H9 (cell line): ENCODE data around the gene NDUFS6. TPM values are rescaled to one million over a fixed set of nuclear protein-coding genes. Genes with fewer than 3 reads are reported as not detected.

Experiments
- DNase-seq: peaks from one replicate; pipeline ENCODE4 v3.0.0-alpha.2; 2017
- H2AFZ ChIP-seq: one replicate; pipeline ENCODE4 v1.6.1; 2013; ENCODE audit warnings: mild to moderate bottlenecking, low read length, control low read depth, moderate library complexity
- H2AK5ac ChIP-seq: 2 replicates; pipeline ENCODE4 v1.6.1; 2013; ENCODE audit warnings: low read length, control low read depth, mixed read lengths; ENCODE audit not compliant: insufficient read length
- H2BK120ac ChIP-seq: one replicate; pipeline ENCODE4 v1.6.1; 2013; ENCODE audit warnings: low read depth, mild to moderate bottlenecking, low read length, control low read depth, inconsistent platforms; ENCODE audit not compliant: poor library complexity, severe bottlenecking
- H2BK12ac ChIP-seq: 2 replicates; pipeline ENCODE4 v1.6.1; 2013; ENCODE audit warnings: low read length, control low read depth, mixed read lengths, low read depth; ENCODE audit not compliant: insufficient read length
- H2BK15ac ChIP-seq: 2 replicates; pipeline ENCODE4 v1.6.1; 2013; ENCODE audit warnings: low read depth, low read length, control low read depth
- H2BK20ac ChIP-seq: one replicate; pipeline ENCODE4 v1.6.1; 2013; ENCODE audit warnings: low read depth, mild to moderate bottlenecking, low read length, control low read depth, inconsistent platforms; ENCODE audit not compliant: poor library complexity, severe bottlenecking
- H2BK5ac ChIP-seq: 2 replicates; pipeline ENCODE4 v1.6.1; 2013; ENCODE audit warnings: low read length, control low read depth, mixed read lengths; ENCODE audit not compliant: insufficient read length
- H3K14ac ChIP-seq: 2 replicates; pipeline ENCODE4 v1.6.1; 2013; ENCODE audit warnings: low read length, control low read depth; ENCODE audit not compliant: insufficient read depth
- H3K18ac ChIP-seq: 2 replicates; pipeline ENCODE4 v1.6.1; 2013; ENCODE audit warnings: low read depth, mild to moderate bottlenecking, mixed read lengths, low read length, control low read depth; ENCODE audit not compliant: insufficient read length
- H3K23ac ChIP-seq: 2 replicates; pipeline ENCODE4 v1.6.1; 2013; ENCODE audit warnings: low read length, control low read depth, mixed read lengths, low read depth; ENCODE audit not compliant: insufficient read length
- H3K23me2 ChIP-seq: 2 replicates; pipeline ENCODE4 v1.6.1; 2013; ENCODE audit warnings: low read depth, mild to moderate bottlenecking, mixed read lengths, low read length, control low read depth; ENCODE audit not compliant: insufficient read length, poor library complexity, severe bottlenecking
- H3K27ac ChIP-seq: 2 replicates; pipeline ENCODE4 v1.5.1; 2013; ENCODE audit warnings: low read length, control low read depth, mixed read lengths, low read depth; ENCODE audit not compliant: insufficient read length
- H3K27me3 ChIP-seq: 2 replicates; pipeline ENCODE4 v1.6.1; 2013; ENCODE audit warnings: low read length, control low read depth, inconsistent platforms; ENCODE audit not compliant: insufficient read depth
- H3K4ac ChIP-seq: 2 replicates; pipeline ENCODE4 v1.6.1; 2013; ENCODE audit warnings: low read depth, mild to moderate bottlenecking, control low read depth, inconsistent platforms, low read length, moderate library complexity
- H3K4me1 ChIP-seq: 2 replicates; pipeline ENCODE4 v1.6.1; 2013; ENCODE audit warnings: low read length, control low read depth, inconsistent platforms; ENCODE audit not compliant: insufficient read depth
- H3K4me2 ChIP-seq: 2 replicates; pipeline ENCODE4 v1.6.1; 2013; ENCODE audit warnings: low read length, control low read depth, mixed read lengths; ENCODE audit not compliant: insufficient read length, insufficient read depth
- H3K56ac ChIP-seq: 2 replicates; pipeline ENCODE4 v1.6.1; 2013; ENCODE audit warnings: low read depth, mild to moderate bottlenecking, mixed read lengths, low read length, control low read depth; ENCODE audit not compliant: insufficient read length
- H3K79me1 ChIP-seq: 2 replicates; pipeline ENCODE4 v1.6.1; 2013; ENCODE audit warnings: low read depth, mild to moderate bottlenecking, moderate library complexity, low read length, control low read depth, inconsistent platforms; ENCODE audit not compliant: insufficient read depth, poor library complexity, severe bottlenecking
- H3K79me2 ChIP-seq: 2 replicates; pipeline ENCODE4 v1.6.1; 2013; ENCODE audit warnings: low read length, control low read depth, inconsistent platforms; ENCODE audit not compliant: insufficient read depth
- H3K9ac ChIP-seq: 2 replicates; pipeline ENCODE4 v1.6.1; 2013; ENCODE audit warnings: low read length, control low read depth, mixed read lengths; ENCODE audit not compliant: insufficient read length; ENCODE audit errors: extremely low read depth
- H3K9me3 ChIP-seq: one replicate; pipeline ENCODE4 v1.6.1; 2013; ENCODE audit warnings: low read depth, low read length, inconsistent platforms; ENCODE audit not compliant: control insufficient read depth
- H3T11ph ChIP-seq: one replicate; pipeline ENCODE4 v1.6.1; 2013; ENCODE audit warnings: mild to moderate bottlenecking, low read length, control low read depth, inconsistent platforms
- H4K20me1 ChIP-seq: one replicate; pipeline ENCODE4 v1.6.1; 2013; ENCODE audit not compliant: control insufficient read depth, insufficient read length, insufficient read depth
- H4K5ac ChIP-seq: 2 replicates; pipeline ENCODE4 v1.6.1; 2013; ENCODE audit warnings: low read depth, mild to moderate bottlenecking, mixed read lengths, low read length, control low read depth; ENCODE audit not compliant: insufficient read length
- H4K8ac ChIP-seq: replicated peaks from 2 replicates; pipeline ENCODE4 v1.6.1; 2013; ENCODE audit warnings: low read length, control low read depth, mixed read lengths, low read depth; ENCODE audit not compliant: insufficient read length
- H4K91ac ChIP-seq: 2 replicates; pipeline ENCODE4 v1.6.1; 2013; ENCODE audit warnings: low read depth, mild to moderate bottlenecking, moderate library complexity, mixed read lengths, low read length, control low read depth; ENCODE audit not compliant: insufficient read length
- H3K27ac Mint-ChIP-seq, 3 experiments: 2 replicates in 2 of 3; 3 replicates in 1 of 3; pipeline ENCODE4 v1.8.0; 2020 to 2021; ENCODE audit warnings: mixed read lengths in 3 of 3, mild to moderate bottlenecking in 1 of 3, moderate library complexity in 1 of 3
- H3K27me3 Mint-ChIP-seq: 2 replicates; pipeline ENCODE4 v1.8.0; 2021; ENCODE audit warnings: low read depth, mild to moderate bottlenecking, moderate library complexity, mixed read lengths
- H3K36me3 Mint-ChIP-seq, 3 experiments: 2 replicates in 2 of 3; 3 replicates in 1 of 3; pipeline ENCODE4 v1.8.0; 2020 to 2021; ENCODE audit warnings: low read depth in 3 of 3, mixed read lengths in 3 of 3; ENCODE audit not compliant: insufficient read depth in 1 of 3
- H3K4me1 Mint-ChIP-seq, 2 experiments: 2 replicates each; pipeline ENCODE4 v1.8.0; 2020; ENCODE audit warnings: mixed read lengths in 2 of 2
- H3K4me3 Mint-ChIP-seq, 2 experiments: 2 replicates in 1 of 2; 3 replicates in 1 of 2; pipeline ENCODE4 v1.8.0; 2020 to 2021; ENCODE audit warnings: mild to moderate bottlenecking in 2 of 2, mixed read lengths in 2 of 2, moderate library complexity in 1 of 2
- H3K9me3 Mint-ChIP-seq, 2 experiments: 2 replicates in 1 of 2; 3 replicates in 1 of 2; pipeline ENCODE4 v1.8.0; 2020; ENCODE audit warnings: mild to moderate bottlenecking in 2 of 2, mixed read lengths in 2 of 2, moderate library complexity in 1 of 2
- CTCF ChIP-seq: fragments of 200-600 bp; sonication (generic); conservative IDR thresholded peaks from 3 replicates; pipeline ENCODE4 v1.8.0; 2021; ENCODE audit warnings: antibody characterized with exemption, mild to moderate bottlenecking
- WGBS: extraction: QIAGEN DNeasy Blood & Tissue Kit; methylation state at CpG from one replicate; pipeline ENCODE4 v1.1.7; 2013; ENCODE audit warnings: missing lambda C conversion rate, low lambda C conversion rate, mixed read lengths; ENCODE audit not compliant: insufficient read length; ENCODE audit errors: extremely low coverage; 5-methylcytosine and 5-hydroxymethylcytosine counted together
- total RNA-seq: library from RNA; stranded (reverse); gene quantifications from 2 replicates; pipeline ENCODE4 v1.2.1, GENCODE V29; 2021

The NDUFS6 gene
- total RNA-seq, 1 experiment from 2014 or later, result 62.5 TPM

- H3K36me3 Mint-ChIP-seq, result peaks cover 0 to 2% (median 0%) of the 10 kb centered on the region in 3 experiments; a peak in 3 of 7 replicates
- Histone ChIP-seq H3K14ac (no peak overlapping the region), H3K4me2 (no peak overlapping the region), H4K20me1 (no peaks in the 10 kb centered on the region), H3K56ac (no peak overlapping the region), H3K9ac (no peak overlapping the region), H2AFZ (no peak overlapping the region), H3K23ac (no peak overlapping the region), H2BK120ac (no peak overlapping the region), H3K79me2 (no peaks in the 10 kb centered on the region), H3K4ac (no peak overlapping the region), H3K23me2 (peaks cover 2% of the 10 kb centered on the region), H2AK5ac (no peak overlapping the region), H3K27me3 (no peaks in the 10 kb centered on the region), H4K91ac (no peak overlapping the region), H3K79me1 (no peaks in the 10 kb centered on the region), H2BK20ac (no peak overlapping the region), H3K18ac (no peak overlapping the region), H3K9me3 (no peaks in the 10 kb centered on the region), H3T11ph (no peak overlapping the region), H4K8ac (no peak overlapping the region), H4K5ac (no peak overlapping the region), H2BK15ac (no peak overlapping the region), H2BK12ac (no peak overlapping the region), H3K4me1 (peaks cover 3% of the 10 kb centered on the region; the same call in 1 of the 2 replicates), H2BK5ac (no peak overlapping the region), H3K27ac (no peak overlapping the region)
- H3K4me3 Mint-ChIP-seq, result no peak overlapping the region
- WGBS, result no CpG with 5 or more reads among the region's 3 CpGs
- peak overlapping the region in 2 of 3 experiments; percentile 60 to 66; a peak in 1 of 7 replicates for H3K27ac Mint-ChIP-seq
- no peak for TF ChIP-seq CTCF
- no peaks in the 10 kb centered on the region for H3K9me3 Mint-ChIP-seq
- H3K4me1 Mint-ChIP-seq, result peaks cover 20 to 23% of the 10 kb centered on the region in 2 experiments
- DNase-seq, result no peak
- no peaks in the 10 kb centered on the region; the same call in 1 of the 2 replicates for H3K27me3 Mint-ChIP-seq
Measured at GRCh38 chr5:1791176-1791575, 10.0 kb upstream of the NDUFS6 start.
